NCI-H146 treated with DMSO at 0.1 percent for 48 hours (cell line): ENCODE results near the gene TEP1.
A peak's percentile ranks its signal among the peaks of the same experiment; 100 is the strongest.

Experiments used
- DNase-seq: peaks from one replicate; lab custom pipeline; 2025; ENCODE audit not compliant: unreplicated experiment; lab: John Stamatoyannopoulos, UW

Gene TEP1

DNA sequence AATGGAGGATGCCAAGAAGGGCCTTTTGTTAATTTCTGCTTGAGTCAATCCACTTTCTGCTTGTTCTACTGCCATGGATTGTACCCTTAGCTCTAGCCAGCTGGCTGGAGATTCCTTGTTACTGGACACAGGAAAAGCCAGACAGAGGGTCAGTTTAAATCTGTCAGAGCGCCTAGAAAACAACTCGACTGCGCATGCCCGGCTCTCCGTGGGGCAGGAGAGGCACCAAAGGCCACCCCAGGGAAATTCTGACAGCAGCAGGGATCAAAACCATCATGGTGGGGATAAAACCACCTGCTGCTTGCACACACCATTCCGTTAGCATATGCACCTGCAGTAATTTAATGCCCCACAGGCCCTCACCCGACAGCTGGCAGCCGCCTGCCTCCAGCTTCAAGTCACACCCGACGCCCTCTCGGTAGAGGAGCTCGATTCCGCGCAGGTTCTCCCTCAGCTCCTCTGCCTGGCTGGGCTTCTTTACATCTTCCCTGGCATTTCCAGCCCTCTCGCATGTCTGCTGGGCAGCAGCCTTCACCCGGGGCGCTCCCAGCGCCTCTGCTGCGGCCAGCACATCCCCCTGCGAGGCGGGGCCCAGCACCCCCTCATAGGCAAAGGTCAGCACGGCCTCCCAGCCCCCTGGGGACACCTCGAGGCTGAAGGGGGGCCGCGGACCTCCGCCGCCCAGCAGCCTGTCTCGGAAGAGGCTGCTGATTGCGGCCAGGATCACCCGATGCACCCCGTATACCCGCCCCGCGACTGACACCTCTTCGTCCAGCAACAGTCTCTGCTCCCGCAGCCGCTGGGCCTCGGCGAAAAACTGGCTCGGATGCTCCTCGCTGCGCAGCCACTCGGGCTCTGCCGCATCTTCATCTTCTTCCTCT is 21.6 kb upstream of the TEP1 start:
- DNase-seq, result peak; percentile 5

DNA sequence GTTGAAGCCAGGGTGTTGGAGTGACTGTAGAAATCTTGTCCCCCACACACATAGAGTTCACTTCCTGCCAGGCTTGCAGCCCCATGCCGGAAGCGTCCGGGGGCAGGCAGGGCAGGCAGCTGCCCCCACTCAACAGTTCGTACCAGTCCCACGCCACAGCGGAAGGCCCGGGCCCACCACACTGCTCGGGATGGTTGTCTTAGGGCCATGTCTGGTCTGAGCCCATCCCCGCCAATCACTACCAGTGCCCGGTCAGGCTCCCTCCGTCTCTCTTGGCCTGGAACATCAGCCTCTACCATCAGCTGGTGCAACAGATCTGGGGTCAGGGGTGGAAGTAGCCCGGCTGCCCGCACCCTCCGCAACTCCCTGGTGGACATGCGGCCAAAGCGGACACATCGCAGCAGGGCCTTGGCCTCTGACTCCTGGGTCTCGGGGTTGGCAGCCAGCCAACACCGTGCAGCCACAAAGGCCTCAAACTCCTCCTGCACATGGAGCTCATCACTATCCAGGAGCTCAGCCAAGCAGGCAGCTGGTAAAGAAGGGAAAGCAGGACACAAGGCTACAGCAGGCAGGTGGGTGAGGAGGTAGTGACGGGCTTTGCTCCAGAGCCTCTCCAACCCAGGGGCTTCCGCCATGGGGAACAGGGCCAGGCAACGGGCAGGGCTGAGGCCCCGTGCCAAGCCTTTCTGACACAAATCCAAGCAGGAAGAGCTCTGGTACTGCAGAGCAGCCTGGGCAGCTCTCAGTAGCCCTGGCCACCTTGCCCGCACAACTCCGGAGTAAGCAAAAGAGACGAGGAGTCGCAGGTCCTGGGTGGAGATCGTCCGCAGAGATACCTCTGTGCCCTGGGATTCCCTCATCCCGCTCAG is 16.7 kb upstream of the TEP1 start:
- no peak for DNase-seq

DNA sequence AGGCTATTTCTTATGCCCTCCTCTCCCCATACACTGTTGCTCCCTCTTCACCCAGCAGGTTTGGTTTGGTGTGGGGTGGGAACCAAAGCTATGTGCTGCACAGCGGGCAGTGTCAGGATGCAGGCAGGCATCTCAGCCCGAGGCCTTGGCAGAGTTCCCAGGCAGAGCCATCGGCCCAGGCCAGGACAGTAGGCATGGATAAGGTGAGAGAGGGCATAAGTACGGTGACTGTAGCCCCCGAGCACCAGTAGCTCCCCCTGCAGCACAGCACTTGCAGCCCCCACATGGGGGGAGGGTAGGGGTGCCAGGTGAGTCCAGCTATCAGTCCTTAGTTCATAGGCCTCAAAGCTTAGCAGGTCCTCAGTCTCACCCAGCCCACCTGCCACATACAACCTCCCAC is 15.5 kb upstream of the TEP1 start:
- DNase-seq, result no peak

DNA sequence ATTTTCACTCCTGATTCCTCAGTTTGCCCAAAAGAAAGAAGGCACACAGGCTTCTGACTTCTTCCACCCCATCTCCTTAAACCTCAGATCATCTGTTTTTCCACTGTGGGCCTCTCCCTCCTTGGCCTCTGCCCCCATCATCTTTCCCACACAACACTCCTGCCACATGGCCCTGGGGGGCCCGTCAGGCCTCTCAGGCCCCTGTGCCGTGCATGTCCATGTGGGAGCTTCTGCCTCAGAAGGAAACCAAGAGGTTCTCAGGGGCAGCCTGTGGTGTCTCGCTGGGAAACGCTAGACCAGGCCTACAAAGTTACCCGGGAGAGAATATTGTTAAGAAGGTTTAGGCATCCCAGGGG is 14.7 kb upstream of the TEP1 start:
- no peak for DNase-seq

DNA sequence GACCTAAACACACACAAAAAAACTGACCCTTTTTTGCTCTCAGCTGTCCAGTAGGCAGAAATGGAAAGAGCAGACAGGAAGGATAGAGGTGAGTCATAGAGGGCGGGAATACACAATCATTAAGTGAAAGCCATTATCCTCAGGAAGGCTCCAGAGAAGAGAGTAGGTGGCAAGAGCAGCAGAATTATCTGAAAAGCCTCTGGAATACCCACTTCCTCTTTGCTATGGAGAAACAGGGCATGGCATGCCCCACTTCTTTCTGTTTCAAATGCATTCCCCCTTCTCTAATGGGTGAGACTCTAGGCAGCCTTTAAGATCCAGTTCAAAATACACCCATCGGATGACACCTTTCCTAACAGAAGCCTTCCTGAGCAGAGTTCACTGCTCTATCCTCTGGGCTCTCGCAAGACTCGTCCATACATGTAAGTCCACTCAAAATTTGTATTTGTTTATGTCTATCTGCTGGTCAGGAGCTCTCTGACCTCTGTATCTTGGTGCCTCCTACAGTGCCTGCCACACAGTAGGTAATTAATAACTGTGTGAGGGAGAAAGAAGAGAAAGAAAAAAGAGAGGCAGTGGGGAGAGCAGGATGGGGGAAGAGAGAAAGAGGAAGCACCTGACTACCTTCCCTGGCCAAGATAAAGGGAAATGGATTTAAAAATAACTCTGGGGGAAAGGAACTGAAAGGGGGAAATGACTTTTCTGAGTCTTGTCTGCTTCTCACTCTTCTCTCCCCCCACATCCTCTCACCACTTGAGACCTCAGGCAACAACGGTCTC is 14.1 kb upstream of the TEP1 start:
- peak; percentile 6 for DNase-seq

DNA sequence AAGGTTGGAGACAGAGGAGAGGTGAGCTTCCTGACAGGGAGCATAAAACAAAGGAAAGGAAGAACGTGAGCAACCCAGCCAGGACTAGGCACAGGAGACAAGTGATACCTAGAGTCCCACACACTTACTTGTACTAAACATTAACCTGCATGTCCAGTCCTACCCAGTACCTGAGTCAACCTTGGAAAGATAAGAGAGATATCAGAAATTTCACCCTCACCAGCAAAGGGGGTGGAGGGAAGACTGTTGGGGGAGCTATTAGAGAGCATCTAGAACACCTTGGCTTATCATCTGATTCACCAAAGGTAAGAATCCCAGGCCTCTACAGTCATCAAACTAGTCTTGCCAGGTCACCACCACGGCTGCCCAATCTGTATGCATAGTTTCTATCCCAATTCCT is 11.6 kb upstream of the TEP1 start:
- no peak for DNase-seq

DNA sequence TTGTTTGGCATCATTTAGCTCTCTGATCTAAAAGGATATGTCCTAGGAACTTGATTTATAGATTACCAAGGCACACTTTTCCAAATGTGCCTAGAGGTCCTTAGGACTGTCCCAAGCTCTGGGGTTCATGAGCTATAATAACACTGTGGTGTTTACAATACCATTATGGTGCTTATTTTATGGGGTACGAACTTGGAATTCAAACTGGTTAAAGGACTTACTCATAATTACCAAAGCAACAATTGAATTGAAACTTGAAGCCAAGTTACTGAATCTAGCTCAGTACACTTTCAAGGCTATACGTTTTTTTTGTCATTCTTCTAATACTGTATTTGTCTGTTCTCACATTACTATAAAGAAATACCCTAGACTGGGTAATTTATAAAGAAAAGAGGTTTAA is 9.6 kb upstream of the TEP1 start:
- no peak for DNase-seq

DNA sequence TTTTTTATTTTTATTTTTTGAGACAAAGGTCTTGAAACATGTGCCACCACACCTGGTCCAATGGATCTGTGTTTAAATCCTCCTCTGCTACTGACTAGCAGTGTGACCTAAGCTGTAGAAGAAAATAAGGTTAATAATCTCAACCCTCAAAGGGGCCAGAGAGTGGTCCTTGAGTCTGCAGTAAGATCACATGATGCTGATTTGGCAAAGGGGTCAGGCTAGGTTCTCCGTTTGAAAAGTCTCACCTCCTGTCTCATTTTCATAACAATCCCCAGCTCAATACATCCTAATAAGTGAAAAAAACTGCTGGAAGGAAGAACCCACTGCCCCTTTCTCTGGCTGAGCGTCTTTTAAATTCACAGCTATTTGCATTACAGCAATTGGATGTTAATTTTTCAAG is 8.0 kb upstream of the TEP1 start:
- no peak for DNase-seq

DNA sequence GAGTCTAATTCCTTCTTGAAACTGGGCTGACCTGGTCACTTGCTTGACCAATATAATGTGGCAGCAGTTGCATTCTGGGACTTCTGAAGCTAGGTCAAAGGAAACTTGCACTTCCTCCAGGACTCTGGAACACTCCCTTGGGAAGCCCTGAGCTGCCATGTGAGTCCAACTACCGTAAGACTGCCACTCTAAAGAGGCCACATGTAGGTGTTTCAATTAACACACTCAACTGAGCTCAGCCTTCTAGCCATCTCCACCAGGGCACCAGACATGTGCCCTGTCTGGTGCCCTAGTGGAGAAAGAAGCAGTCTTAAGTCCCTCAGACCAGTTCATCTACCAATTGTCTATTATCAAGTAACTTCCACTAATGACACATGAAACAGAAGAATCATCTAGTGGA is 6.1 kb upstream of the TEP1 start:
- no peak for DNase-seq

DNA sequence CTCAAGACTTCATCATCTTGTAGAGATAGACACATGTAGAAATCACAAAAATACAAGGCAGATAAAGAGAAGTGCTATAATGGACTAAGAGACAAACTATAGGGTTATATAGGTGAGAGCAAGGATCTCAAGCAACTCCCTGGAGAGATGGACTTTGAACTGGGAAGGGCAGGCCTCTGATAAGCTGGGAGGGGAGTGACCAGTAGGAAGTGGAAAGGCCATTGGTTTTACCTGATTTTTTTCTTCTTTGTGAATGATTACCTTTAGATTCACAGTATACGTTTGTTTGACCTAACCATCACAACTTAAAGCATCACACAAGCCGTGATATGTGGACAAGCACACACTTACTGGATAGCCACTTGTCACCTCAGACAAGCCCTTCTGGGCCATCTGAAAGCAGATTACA is 5.2 kb upstream of the TEP1 start:
- DNase-seq, result no peak

DNA sequence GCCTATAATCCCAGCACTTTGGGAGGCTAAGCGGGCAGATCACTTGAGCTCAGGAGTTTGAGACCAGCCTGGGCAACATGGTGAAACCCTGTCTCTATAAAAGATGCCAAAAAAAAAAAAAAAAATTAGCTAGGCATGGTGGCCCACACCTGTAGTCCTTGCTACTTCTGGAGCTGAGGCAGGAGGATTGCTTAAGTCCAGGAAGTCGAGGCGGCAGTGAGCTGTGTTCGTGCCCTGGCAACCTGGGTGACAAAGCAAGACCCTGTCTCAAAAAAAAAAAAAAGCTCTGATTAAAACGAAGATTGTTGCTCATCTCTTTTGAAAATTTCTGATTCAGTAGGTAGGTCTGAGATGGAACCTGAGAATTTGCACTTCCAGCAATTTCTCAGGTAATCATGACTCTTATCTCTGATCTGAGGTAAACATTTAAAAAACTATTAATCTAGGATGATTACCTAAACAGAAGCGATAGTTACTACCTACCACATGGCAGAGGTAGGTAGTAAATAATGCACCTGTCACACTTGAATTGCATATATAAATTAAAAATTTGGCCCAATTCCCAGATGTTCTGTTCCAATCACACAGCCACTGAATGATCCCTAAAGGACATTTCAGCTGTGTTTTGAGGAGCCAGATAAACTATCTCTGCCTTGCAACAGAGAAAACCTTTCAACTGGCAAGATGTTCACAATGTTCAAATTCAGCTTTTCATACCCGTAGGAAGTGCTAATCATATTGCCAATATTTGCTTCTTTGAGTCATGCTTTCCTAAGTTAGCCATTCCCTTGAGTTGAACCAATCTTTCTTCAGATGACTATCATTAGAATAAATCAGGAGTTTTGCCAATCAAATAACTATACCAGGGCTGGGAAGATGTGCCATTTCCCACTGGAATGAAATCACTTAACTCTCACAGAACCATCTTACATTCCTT is 4.2 kb upstream of the TEP1 start:
- no peak for DNase-seq

DNA sequence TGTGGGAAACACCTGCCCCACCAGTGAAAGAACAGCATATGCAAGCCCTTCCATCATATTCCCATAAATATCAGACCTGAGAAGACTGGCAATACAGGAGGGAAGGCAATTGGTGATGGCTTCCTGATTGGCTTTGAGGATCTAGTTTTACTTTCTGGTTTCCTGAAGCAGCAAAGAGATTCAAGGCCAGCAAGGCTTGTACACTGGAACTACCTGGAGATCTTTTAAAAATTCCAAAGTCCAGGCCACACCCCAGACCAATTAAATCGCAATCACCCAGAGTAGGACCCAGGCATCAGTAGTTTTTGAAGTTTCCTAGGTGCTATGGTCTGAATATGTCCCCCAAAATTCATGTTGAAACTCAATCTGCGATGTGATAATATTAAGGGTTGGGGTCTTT is 2.9 kb upstream of the TEP1 start:
- no peak for DNase-seq

DNA sequence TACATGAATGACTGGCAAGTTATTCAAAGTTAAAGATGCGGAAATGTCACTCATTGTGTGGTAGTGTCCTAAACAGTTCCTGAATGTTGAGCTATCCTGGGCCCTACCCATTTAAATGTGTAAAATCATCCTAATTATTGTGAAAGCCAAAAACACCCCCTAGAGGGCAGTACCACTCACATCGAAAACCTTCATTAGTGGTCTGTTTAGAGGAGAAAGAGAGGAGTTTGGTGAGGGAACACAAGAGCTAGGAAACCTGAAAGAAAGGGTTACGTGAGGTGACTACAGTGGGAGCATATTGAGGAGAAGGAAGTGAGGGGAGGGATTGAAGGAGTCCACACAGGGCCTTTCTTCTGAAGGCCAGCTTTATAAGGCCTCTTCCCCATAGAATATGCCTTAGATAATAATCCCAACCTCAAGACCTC is 2.5 kb upstream of the TEP1 start:
- peak; percentile 17 for DNase-seq

DNA sequence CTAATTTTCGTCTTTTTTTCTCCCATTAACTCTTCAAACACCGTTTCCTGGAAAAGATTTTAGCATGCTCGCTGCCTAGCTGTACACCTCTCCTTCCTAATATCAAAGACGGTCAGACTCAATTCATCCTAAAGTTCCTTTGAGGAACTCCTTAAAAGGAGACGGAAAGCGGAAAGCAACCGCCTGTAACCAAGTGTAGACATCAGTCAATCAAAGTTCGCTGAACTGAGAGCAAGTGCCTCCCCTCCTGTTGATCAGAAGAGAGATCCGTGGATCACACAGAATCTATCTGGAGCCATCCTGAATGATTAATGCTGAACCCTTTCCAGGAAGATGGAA is 412 bp upstream of the TEP1 start:
- no peak for DNase-seq

DNA sequence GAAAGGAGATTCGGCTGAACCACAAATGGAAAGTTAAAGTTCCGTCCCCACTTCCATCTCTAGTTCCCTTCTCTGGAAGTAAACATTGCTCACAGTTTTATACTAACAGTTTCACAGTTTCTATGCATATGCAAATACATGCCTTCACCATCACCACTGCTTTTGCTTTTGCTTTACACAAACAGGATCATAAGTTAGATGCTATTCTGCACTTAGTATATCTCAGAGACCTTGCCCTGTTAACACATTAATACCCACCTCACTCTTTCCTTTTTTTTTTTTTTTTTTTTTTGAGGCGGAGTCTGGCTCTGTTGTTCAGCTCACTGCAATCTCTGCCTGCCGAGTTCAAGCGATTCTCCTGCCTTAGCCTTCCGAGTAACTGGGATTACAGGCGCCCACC is 890 bp downstream of the TEP1 start:
- no peak for DNase-seq

DNA sequence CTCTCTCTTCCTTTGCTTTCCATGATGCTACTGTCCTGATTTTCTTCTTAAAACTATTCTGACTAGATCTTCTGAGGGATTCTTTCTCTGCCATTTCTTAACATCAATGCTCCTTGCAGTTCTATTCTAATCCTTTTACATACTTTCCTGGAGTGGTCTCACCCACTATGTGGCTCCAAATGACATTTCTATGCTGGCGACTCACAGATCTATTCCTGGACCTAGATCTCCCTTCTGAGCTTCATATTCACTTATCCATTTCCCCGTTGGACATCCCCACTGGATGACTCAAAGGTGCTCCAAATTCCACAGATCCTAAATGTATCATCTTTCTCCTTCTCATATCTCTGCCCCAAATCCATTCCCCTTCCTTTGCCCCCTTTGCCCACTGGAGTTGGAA is 4.1 kb downstream of the TEP1 start:
- no peak for DNase-seq

DNA sequence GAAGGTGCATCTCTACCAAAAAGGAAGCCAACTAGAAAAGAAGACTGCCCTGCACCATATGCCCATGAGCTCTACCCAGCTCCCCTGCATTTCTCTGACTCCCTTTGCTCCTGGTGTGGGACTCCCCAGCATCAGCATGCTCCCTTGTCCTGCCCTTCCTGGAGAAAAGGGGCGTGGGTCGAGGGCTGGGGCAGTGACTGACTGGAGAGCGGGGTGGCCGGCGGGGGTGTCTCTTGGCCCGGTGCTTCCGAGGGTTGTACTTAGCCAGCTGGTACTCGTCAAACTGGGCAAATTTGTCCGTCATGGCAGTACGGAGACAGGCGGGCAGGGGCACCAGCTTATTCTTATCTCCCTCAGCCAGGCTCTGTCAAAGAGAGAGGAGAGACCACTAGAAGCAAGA is 9.8 kb downstream of the TEP1 start:
- no peak for DNase-seq

DNA sequence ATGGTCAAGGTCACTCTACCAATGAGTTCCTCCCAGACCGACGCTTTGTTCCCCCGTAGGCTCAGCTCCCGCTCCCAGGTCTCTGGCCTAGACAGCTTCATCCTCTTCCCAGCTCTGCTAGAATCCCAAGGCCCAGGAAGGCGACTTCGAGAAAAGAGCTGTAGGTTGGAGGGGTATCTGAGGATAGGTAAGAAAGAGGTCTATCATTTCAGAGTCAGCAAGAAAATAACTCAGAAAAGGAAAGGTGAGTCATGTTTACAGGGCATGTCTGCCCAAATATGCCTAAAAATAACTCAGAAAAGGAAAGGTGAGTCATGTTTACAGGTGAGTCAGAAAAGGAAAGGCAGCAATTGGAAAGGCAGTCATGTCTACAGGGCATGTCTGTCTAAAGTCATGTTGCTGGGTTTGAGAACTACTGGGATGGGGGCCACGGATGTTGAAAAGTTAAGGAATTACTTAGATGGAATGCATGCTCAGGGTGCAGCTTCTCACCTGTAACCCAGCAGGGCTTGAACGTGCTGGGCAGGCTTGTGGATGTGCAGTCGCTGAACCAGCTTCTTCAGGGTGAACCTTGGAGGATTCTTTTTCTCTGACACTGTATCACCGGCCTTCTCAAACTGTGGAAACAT is 12.2 kb downstream of the TEP1 start:
- no peak for DNase-seq

DNA sequence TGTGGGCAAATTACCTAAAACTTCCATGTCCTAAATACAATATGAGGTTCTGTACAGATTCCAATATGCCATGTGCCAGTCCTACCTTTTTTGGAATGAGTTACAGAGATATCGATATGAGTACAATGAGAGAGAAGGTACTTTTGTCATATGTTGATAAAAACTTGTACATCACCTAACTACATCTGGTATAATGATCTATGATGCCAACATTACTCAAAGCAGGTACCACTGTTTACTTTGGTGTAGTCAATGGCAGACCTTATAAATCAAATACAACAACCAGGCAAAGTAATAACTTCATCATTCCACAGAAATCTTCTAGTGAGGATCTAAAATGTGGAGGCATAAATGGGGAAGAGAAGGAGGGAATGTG is 12.7 kb downstream of the TEP1 start:
- no peak for DNase-seq

DNA sequence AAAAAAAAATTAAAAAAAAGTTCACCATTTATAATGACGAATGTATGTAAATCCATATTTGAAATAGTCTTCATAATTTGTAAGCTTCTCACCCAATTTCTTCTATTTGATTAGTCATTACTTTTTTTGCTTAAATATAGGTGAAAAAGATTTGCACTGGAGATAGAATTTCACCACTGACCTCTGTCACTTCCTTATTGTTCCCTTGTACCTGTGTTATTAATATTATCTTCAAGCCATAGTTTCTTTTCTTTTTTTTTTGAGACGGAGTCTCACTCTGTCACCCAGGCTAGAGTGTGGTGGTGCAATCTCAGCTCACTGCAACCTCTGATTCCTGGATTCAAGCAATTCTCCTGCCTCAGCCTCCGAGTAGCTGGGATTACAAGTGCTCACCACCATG is 15.8 kb downstream of the TEP1 start:
- DNase-seq, result no peak
